Karpas-422 (cell line): ENCODE results near the gene MINDY3. TPM values are rescaled to one million over a fixed set of nuclear protein-coding genes. Genes with fewer than 3 reads are reported as not detected.
A peak's percentile ranks its signal among the peaks of the same experiment; 100 is the strongest.
"Not testable (repeated sequence)": the region's sequence is repeated elsewhere in the genome, so short reads cannot be mapped to it uniquely, and the experiment has no call there.

Experiments used
- DNase-seq: peaks from one replicate; pipeline ENCODE4 v3.0.0-alpha.2; 2015
- H2AFZ ChIP-seq: fragments of 200-600 bp; sonication (generic); 2 replicates; pipeline ENCODE4 v1.6.1; 2014; ENCODE audit warnings: antibody characterized with exemption, low read length, mixed read lengths
- H3K27ac ChIP-seq: fragments of 200-600 bp; sonication (generic); 2 replicates; pipeline ENCODE4 v1.5.1; 2014; ENCODE audit warnings: mild to moderate bottlenecking, low read length, moderate library complexity
- H3K27me3 ChIP-seq: fragments of 200-600 bp; sonication (generic); 2 replicates; pipeline ENCODE4 v1.6.1; 2014; ENCODE audit warnings: low read length, mixed read lengths
- H3K36me3 ChIP-seq: fragments of 200-600 bp; sonication (generic); 2 replicates; pipeline ENCODE4 v1.6.1; 2014; ENCODE audit warnings: low read length, mixed read lengths; ENCODE audit not compliant: insufficient read depth
- H3K4me1 ChIP-seq: fragments of 200-600 bp; sonication (generic); 2 replicates; pipeline ENCODE4 v1.6.1; 2014; ENCODE audit warnings: mild to moderate bottlenecking, low read length, mixed read lengths
- H3K4me2 ChIP-seq: fragments of 200-600 bp; sonication (generic); 2 replicates; pipeline ENCODE4 v1.6.1; 2014; ENCODE audit warnings: low read length, low read depth, mild to moderate bottlenecking; ENCODE audit not compliant: poor library complexity, severe bottlenecking
- H3K4me3 ChIP-seq: fragments of 200-600 bp; sonication (generic); 2 replicates; pipeline ENCODE4 v1.5.1; 2014; ENCODE audit warnings: mild to moderate bottlenecking, antibody characterized with exemption, low read length, mixed read lengths
- H3K79me2 ChIP-seq: fragments of 200-600 bp; sonication (generic); 2 replicates; pipeline ENCODE4 v1.6.1; 2014; ENCODE audit warnings: mild to moderate bottlenecking, low read length, mixed read lengths
- H3K9ac ChIP-seq: fragments of 200-600 bp; sonication (generic); 2 replicates; pipeline ENCODE4 v1.6.0; 2014; ENCODE audit warnings: low read length
- H3K9me2 ChIP-seq: fragments of 200-600 bp; sonication (generic), shearing (Covaris generic); replicated peaks from 2 replicates; pipeline ENCODE4 v1.6.0; 2014; ENCODE audit warnings: mild to moderate bottlenecking, low read length, moderate library complexity; ENCODE audit not compliant: insufficient read depth
- H3K9me3 ChIP-seq: fragments of 300-700, 200-600 bp; sonication (generic); 2 replicates; pipeline ENCODE4 v1.6.1; 2014; ENCODE audit warnings: low read length, mixed read lengths
- H4K20me1 ChIP-seq: fragments of 200-600 bp; sonication (generic); 2 replicates; pipeline ENCODE4 v1.6.1; 2014; ENCODE audit warnings: mild to moderate bottlenecking, antibody characterized with exemption, low read length, low read depth; ENCODE audit not compliant: insufficient read depth
- total RNA-seq: library from RNA; depleted of rRNA; stranded (reverse); fragments of >200 nt; shearing (Covaris generic); gene quantifications from 2 replicates; pipeline ENCODE4 v1.2.3, GENCODE V29; 2014; ENCODE audit warnings: low replicate concordance

Gene MINDY3
- total RNA-seq, 1 experiment from 2014 or later: 43.0 TPM

- H3K27ac ChIP-seq: no peak overlapping the region
- H3K79me2 ChIP-seq: peaks cover 100% of the 10 kb centered on the region
- no peaks in the 10 kb centered on the region for H3K9me2 ChIP-seq
- H3K4me1 ChIP-seq: peaks cover 13% of the 10 kb centered on the region
- no peak overlapping the region for H3K9ac ChIP-seq
- H3K9me3 ChIP-seq: peaks cover 16% of the 10 kb centered on the region
- H3K27me3 ChIP-seq: no peaks in the 10 kb centered on the region
- no peak overlapping the region for H3K4me2 ChIP-seq
- H2AFZ ChIP-seq: no peak overlapping the region
- no peak for DNase-seq
- peaks cover 63% of the 10 kb centered on the region for H3K36me3 ChIP-seq
- H3K4me3 ChIP-seq: no peak overlapping the region
- H4K20me1 ChIP-seq: no peaks in the 10 kb centered on the region
These were observed 6.5 kb downstream of the MINDY3 start for GRCh38 chr10:15853800-15854199.

GRCh38 chr10:15852111-15852557 lies 8.2 kb downstream of the MINDY3 start:
- Histone ChIP-seq H3K9me3 (peaks cover 16% of the 10 kb centered on the region), H3K4me3 (no peak overlapping the region), H3K36me3 (peaks cover 61% of the 10 kb centered on the region), H3K79me2 (peaks cover 98% of the 10 kb centered on the region), H3K9me2 (no peaks in the 10 kb centered on the region), H3K4me2 (no peak overlapping the region), H3K27ac (no peak overlapping the region), H3K4me1 (no peaks in the 10 kb centered on the region), H4K20me1 (no peaks in the 10 kb centered on the region), H2AFZ (no peak overlapping the region), H3K9ac (no peak overlapping the region), H3K27me3 (no peaks in the 10 kb centered on the region)
- no peak for DNase-seq

GRCh38 chr10:15850337-15850978 lies 9.8 kb downstream of the MINDY3 start:
- Histone ChIP-seq H3K9me3 (peaks cover 16% of the 10 kb centered on the region), H3K79me2 (peaks cover 96% of the 10 kb centered on the region), H3K36me3 (peaks cover 54% of the 10 kb centered on the region)
- H3K27ac ChIP-seq, H3K27me3 ChIP-seq, H3K9ac ChIP-seq, H2AFZ ChIP-seq, H3K9me2 ChIP-seq, H3K4me1 ChIP-seq, DNase-seq, H4K20me1 ChIP-seq, H3K4me2 ChIP-seq, H3K4me3 ChIP-seq: not testable (repeated sequence)

- Histone ChIP-seq H3K79me2 (peaks cover 96% of the 10 kb centered on the region), H3K9ac (no peak overlapping the region), H3K4me2 (no peak overlapping the region), H3K36me3 (peaks cover 42% of the 10 kb centered on the region), H3K27ac (no peak overlapping the region), H3K9me2 (no peaks in the 10 kb centered on the region), H3K27me3 (no peaks in the 10 kb centered on the region), H3K4me1 (no peaks in the 10 kb centered on the region), H3K9me3 (peaks cover 16% of the 10 kb centered on the region), H4K20me1 (no peaks in the 10 kb centered on the region), H2AFZ (no peak overlapping the region), H3K4me3 (no peak overlapping the region)
- no peak for DNase-seq
These were observed 11.0 kb downstream of the MINDY3 start for GRCh38 chr10:15849316-15849715.

GRCh38 chr10:15847481-15847880 lies 12.8 kb downstream of the MINDY3 start:
- peaks cover 10% of the 10 kb centered on the region for H3K4me1 ChIP-seq
- no peak overlapping the region for H3K27ac ChIP-seq
- no peak overlapping the region for H2AFZ ChIP-seq
- no peak overlapping the region for H3K9ac ChIP-seq
- DNase-seq: no peak
- no peaks in the 10 kb centered on the region for H3K9me2 ChIP-seq
- H4K20me1 ChIP-seq: no peaks in the 10 kb centered on the region
- no peak overlapping the region for H3K4me2 ChIP-seq
- no peak overlapping the region for H3K4me3 ChIP-seq
- H3K36me3 ChIP-seq: peaks cover 37% of the 10 kb centered on the region
- peaks cover 12% of the 10 kb centered on the region for H3K9me3 ChIP-seq
- H3K79me2 ChIP-seq: peaks cover 96% of the 10 kb centered on the region
- H3K27me3 ChIP-seq: no peaks in the 10 kb centered on the region

GRCh38 chr10:15844517-15844916 lies 15.8 kb downstream of the MINDY3 start:
- Histone ChIP-seq H3K36me3 (peaks cover 26% of the 10 kb centered on the region), H2AFZ (no peak overlapping the region), H4K20me1 (no peaks in the 10 kb centered on the region), H3K9ac (no peak overlapping the region), H3K9me2 (no peaks in the 10 kb centered on the region), H3K4me1 (peaks cover 12% of the 10 kb centered on the region), H3K79me2 (peaks cover 94% of the 10 kb centered on the region), H3K4me3 (no peak overlapping the region), H3K9me3 (no peaks in the 10 kb centered on the region), H3K27ac (no peak overlapping the region), H3K27me3 (no peaks in the 10 kb centered on the region), H3K4me2 (no peak overlapping the region)
- no peak for DNase-seq

GRCh38 chr10:15843695-15844094 lies 16.6 kb downstream of the MINDY3 start:
- no peak overlapping the region for H3K4me2 ChIP-seq
- no peak overlapping the region for H3K9ac ChIP-seq
- H3K9me2 ChIP-seq: no peaks in the 10 kb centered on the region
- H3K27me3 ChIP-seq: no peaks in the 10 kb centered on the region
- H2AFZ ChIP-seq: no peak overlapping the region
- no peaks in the 10 kb centered on the region for H3K9me3 ChIP-seq
- H3K4me1 ChIP-seq: peaks cover 12% of the 10 kb centered on the region
- no peaks in the 10 kb centered on the region for H4K20me1 ChIP-seq
- DNase-seq: no peak
- H3K27ac ChIP-seq: no peak overlapping the region
- no peak overlapping the region for H3K4me3 ChIP-seq
- peaks cover 94% of the 10 kb centered on the region for H3K79me2 ChIP-seq
- peaks cover 26% of the 10 kb centered on the region for H3K36me3 ChIP-seq

- peak; percentile 49 for DNase-seq
- no peaks in the 10 kb centered on the region for H3K27me3 ChIP-seq
- H3K9ac ChIP-seq: no peak overlapping the region
- peaks cover 25% of the 10 kb centered on the region for H3K36me3 ChIP-seq
- H3K4me1 ChIP-seq: peaks cover 12% of the 10 kb centered on the region
- H3K4me3 ChIP-seq: no peak overlapping the region
- no peak overlapping the region for H2AFZ ChIP-seq
- no peaks in the 10 kb centered on the region for H4K20me1 ChIP-seq
- peaks cover 93% of the 10 kb centered on the region for H3K79me2 ChIP-seq
- no peaks in the 10 kb centered on the region for H3K9me3 ChIP-seq
- no peak overlapping the region for H3K4me2 ChIP-seq
- no peaks in the 10 kb centered on the region for H3K9me2 ChIP-seq
- H3K27ac ChIP-seq: peak overlapping the region; percentile 7; the same call in 1 of the 2 replicates
These were observed 17.6 kb downstream of the MINDY3 start for GRCh38 chr10:15842556-15843169.
